Measurements from ENCODE around the gene BPIFB3.

- no peak for TF ChIP-seq POLR2AphosphoS5 (IDR thresholded peaks at IDR 0.05; ENCODE audit: low read depth, low read length)
- TF ChIP-seq PAX5 (IDR thresholded peaks at IDR 0.05; ENCODE audit: insufficient read depth, low read length, severe bottlenecking) = no peak
- no peak for TF ChIP-seq POLR2A (IDR thresholded peaks at IDR 0.05; ENCODE audit: low read depth, low read length)
- TF ChIP-seq TAF1 (IDR thresholded peaks at IDR 0.05; ENCODE audit: low read depth, low read length) = no peak
- no peak for TF ChIP-seq SPI1 (IDR thresholded peaks at IDR 0.05; ENCODE audit: low read depth, low read length)
- no peak for TF ChIP-seq POU2F2 (IDR thresholded peaks at IDR 0.05; ENCODE audit: low read depth, low read length)
Measured at GRCh38 chr20:33024243-33024560, 29.5 kb upstream of the BPIFB3 start.
